MM.1S (cell line): ENCODE results near the gene KCNK7.

Experiments
- DNase-seq: peaks from one replicate; pipeline ENCODE4 v3.0.0-alpha.2; 2015
- H2AFZ ChIP-seq: fragments of 300-600 bp; sonication (generic); 2 replicates; pipeline ENCODE4 v1.6.0; 2016; ENCODE audit warnings: antibody characterized with exemption, low read length
- H3F3A ChIP-seq: fragments of 300-600 bp; sonication (generic); 2 replicates; pipeline ENCODE4 v1.6.1; 2016; ENCODE audit warnings: mild to moderate bottlenecking, antibody characterized with exemption, low read length, moderate library complexity, mixed read lengths; ENCODE audit not compliant: insufficient read depth
- H3K27ac ChIP-seq: fragments of 300-600 bp; sonication (generic); 2 replicates; pipeline ENCODE4 v1.5.1; 2016; ENCODE audit warnings: mild to moderate bottlenecking, low read length
- H3K27me3 ChIP-seq: fragments of 300-600 bp; sonication (generic); replicated peaks from 2 replicates; pipeline ENCODE4 v1.6.0; 2016; ENCODE audit warnings: low read length; ENCODE audit not compliant: insufficient read depth
- H3K36me3 ChIP-seq: fragments of 300-600 bp; sonication (generic); replicated peaks from 2 replicates; pipeline ENCODE4 v1.6.1; 2016; ENCODE audit warnings: mild to moderate bottlenecking, low read length, mixed read lengths; ENCODE audit not compliant: insufficient read depth
- H3K4me1 ChIP-seq: fragments of 300-600 bp; sonication (generic); 2 replicates; pipeline ENCODE4 v1.6.1; 2016; ENCODE audit warnings: low read length, mixed read lengths
- H3K4me2 ChIP-seq: fragments of 300-600 bp; sonication (generic); 2 replicates; pipeline ENCODE4 v1.6.0; 2016; ENCODE audit warnings: low read depth, low read length
- H3K4me3 ChIP-seq: fragments of 300-600 bp; sonication (generic); 2 replicates; pipeline ENCODE4 v1.5.1; 2016; ENCODE audit warnings: low read length, mixed read lengths
- H3K79me2 ChIP-seq: fragments of 300-600 bp; sonication (generic); 2 replicates; pipeline ENCODE4 v1.6.1; 2016; ENCODE audit warnings: mixed run types, low read length, mixed read lengths
- H3K9ac ChIP-seq: fragments of 300-600 bp; sonication (generic); 2 replicates; pipeline ENCODE4 v1.6.1; 2016; ENCODE audit warnings: low read length, mixed read lengths
- H3K9me2 ChIP-seq: fragments of 300-600 bp; sonication (generic); replicated peaks from 2 replicates; pipeline ENCODE4 v1.6.1; 2016; ENCODE audit warnings: mild to moderate bottlenecking, low read length, mixed read lengths; ENCODE audit not compliant: insufficient read depth
- H3K9me3 ChIP-seq: fragments of 300-600 bp; sonication (generic); replicated peaks from 2 replicates; pipeline ENCODE4 v1.6.1; 2016; ENCODE audit warnings: mild to moderate bottlenecking, low read length, mixed read lengths; ENCODE audit not compliant: insufficient read depth
- H4K20me1 ChIP-seq: fragments of 300-600 bp; sonication (generic); 2 replicates; pipeline ENCODE4 v1.6.1; 2016; ENCODE audit warnings: mild to moderate bottlenecking, low read length, moderate library complexity, mixed read lengths; ENCODE audit not compliant: insufficient read depth
- CTCF ChIP-seq: fragments of 300-600 bp; sonication (generic); IDR thresholded peaks from 2 replicates; pipeline ENCODE4 v1.5.1; 2016; ENCODE audit warnings: antibody characterized with exemption, low read length, mixed read lengths
- EZH2 ChIP-seq: fragments of 300-600 bp; sonication (generic); optimal IDR thresholded peaks from 2 replicates; pipeline ENCODE3; 2017; ENCODE audit warnings: low read depth, mild to moderate bottlenecking, antibody characterized with exemption, low read length, mixed read lengths
- EZH2phosphoT487 ChIP-seq: fragments of 300-600 bp; sonication (generic); IDR thresholded peaks from 2 replicates; pipeline ENCODE4 v1.6.1; 2018; ENCODE audit warnings: antibody characterized with exemption, low read length

Gene KCNK7

GRCh38 chr11:65581928-65582327, 13.7 kb downstream of the KCNK7 start:
- Histone ChIP-seq H3K4me3 (no peak overlapping the region), H3K79me2 (peaks cover 44% of the 10 kb centered on the region), H3K9ac (no peak overlapping the region), H3K36me3 (no peaks in the 10 kb centered on the region), H3F3A (peaks cover 14% of the 10 kb centered on the region), H3K4me1 (peaks cover 20% of the 10 kb centered on the region), H3K9me3 (no peaks in the 10 kb centered on the region), H3K27me3 (no peaks in the 10 kb centered on the region), H2AFZ (no peak overlapping the region), H3K27ac (no peak overlapping the region), H3K9me2 (no peaks in the 10 kb centered on the region), H3K4me2 (no peak overlapping the region), H4K20me1 (no peaks in the 10 kb centered on the region)
- no peak for TF ChIP-seq CTCF
- TF ChIP-seq EZH2phosphoT487, result no peak
- TF ChIP-seq EZH2, result no peak
- no peak for DNase-seq

- Histone ChIP-seq H3K9ac (no peak overlapping the region), H3F3A (peaks cover 3% of the 10 kb centered on the region), H2AFZ (no peak overlapping the region), H3K36me3 (no peaks in the 10 kb centered on the region), H3K4me1 (peaks cover 8% of the 10 kb centered on the region; the same call in 1 of the 2 replicates), H3K4me3 (no peak overlapping the region), H3K27me3 (no peaks in the 10 kb centered on the region), H3K9me2 (no peaks in the 10 kb centered on the region), H3K9me3 (no peaks in the 10 kb centered on the region), H3K4me2 (no peak overlapping the region), H4K20me1 (no peaks in the 10 kb centered on the region), H3K79me2 (peaks cover 44% of the 10 kb centered on the region), H3K27ac (no peak overlapping the region)
- DNase-seq, result no peak
- no peak for TF ChIP-seq EZH2phosphoT487
- TF ChIP-seq EZH2, result no peak
- no peak for TF ChIP-seq CTCF
These were observed 14.8 kb downstream of the KCNK7 start for GRCh38 chr11:65580756-65581155.

- Histone ChIP-seq H4K20me1 (no peaks in the 10 kb centered on the region), H3K4me3 (no peak overlapping the region), H3K27me3 (no peaks in the 10 kb centered on the region), H3K4me2 (no peak overlapping the region), H3K9ac (no peak overlapping the region), H3K4me1 (peaks cover 11% of the 10 kb centered on the region), H3K79me2 (peaks cover 48% of the 10 kb centered on the region), H3K36me3 (no peaks in the 10 kb centered on the region), H3K9me2 (no peaks in the 10 kb centered on the region), H3K27ac (no peak overlapping the region), H3K9me3 (no peaks in the 10 kb centered on the region), H3F3A (peaks cover 5% of the 10 kb centered on the region), H2AFZ (no peak overlapping the region)
- TF ChIP-seq EZH2 (no peak), EZH2phosphoT487 (no peak), CTCF (no peak)
- DNase-seq, result no peak
These were observed 15.4 kb downstream of the KCNK7 start for GRCh38 chr11:65580031-65580692.
